Psoas muscle (tissue), 8 donors: ENCODE data around the gene TMC7. TPM values are rescaled to one million over a fixed set of nuclear protein-coding genes. Genes with fewer than 3 reads are reported as not detected.
A peak's percentile ranks its signal among the peaks of the same experiment; 100 is the strongest.
"Not testable (repeated sequence)": the region's sequence is repeated elsewhere in the genome, so short reads cannot be mapped to it uniquely, and the experiment has no call there.

ENCODE experiments used
- ATAC-seq, 4 donors: fragments of 200-7000 bp; cut with Tn5 transposase; one replicate each; pipeline ENCODE4 v1.9.1; 2020; ENCODE audit warnings: moderate library complexity in 3 of 4, mild to moderate bottlenecking in 2 of 4
- DNase-seq, 2 donors: peaks; one replicate each; pipeline ENCODE4 v3.0.0-alpha.2; 2020
- H3K27ac ChIP-seq: fragments of 200-600 bp; one replicate; pipeline ENCODE4 v1.8.0; 2022
- H3K27me3 ChIP-seq, 3 donors: fragments of 200-600 bp in 1 of 3; one replicate each; pipeline versions ENCODE4 v1.6.1 to v1.8.0; 2013 to 2022; ENCODE audit warnings: low read length in 2 of 3, mild to moderate bottlenecking in 2 of 3, moderate library complexity in 1 of 3; ENCODE audit not compliant: insufficient read depth in 3 of 3
- H3K36me3 ChIP-seq, 2 donors: fragments of 200-600 bp in 1 of 2; one replicate each; pipeline versions ENCODE4 v1.6.1 to v1.8.0; 2013 to 2022; ENCODE audit warnings: low read depth in 1 of 2, mild to moderate bottlenecking in 1 of 2, moderate library complexity in 1 of 2; ENCODE audit not compliant: insufficient read depth in 1 of 2
- H3K4me1 ChIP-seq: fragments of 200-600 bp; one replicate; pipeline ENCODE4 v1.8.0; 2022
- H3K4me3 ChIP-seq: fragments of 200-600 bp; one replicate; pipeline ENCODE4 v1.8.0; 2022; ENCODE audit warnings: mild to moderate bottlenecking
- H3K9me3 ChIP-seq: fragments of 200-600 bp; one replicate; pipeline ENCODE4 v1.8.0; 2022
- WGBS, 3 donors: extraction: QIAGEN DNeasy Blood & Tissue Kit; methylation state at CpG; one replicate each; pipeline versions ENCODE4 v1.1.6 to v1.1.7; 2013; 5-methylcytosine and 5-hydroxymethylcytosine counted together
- intact Hi-C, 2 donors: fragments of 100-400 bp; cut with DNase I; formaldehyde crosslinking; loops; one replicate each; pipeline versions ENCODE4 v1.11.0 to v1.14.2; 2022
- polyA plus RNA-seq, 3 donors: library from polyadenylated mRNA; stranded (reverse); fragments of 200-250 nt; gene quantifications; one replicate each; pipeline ENCODE4 v1.2.3, GENCODE V29; 2013
- total RNA-seq, 4 donors: library from RNA; stranded (reverse); fragmentation: NEBNext Ultra II Directional in 2 of 4; extraction: Animal tissue kit (Norgen Biotek cat#: 25700) in 2 of 4; gene quantifications; one replicate each; pipeline versions ENCODE4 v1.2.1 to v1.2.4, GENCODE V29; 2021 to 2023
- TF ChIP-seq, protein P1 (sequence below): fragments of 200-600 bp; IDR thresholded peaks from one replicate; pipeline ENCODE4 v1.8.0; 2022; ENCODE audit warnings: antibody characterized with exemption
- donor health status: healthy with polysubstance abuse.
- donor health status: DM: no; HTN: no; CAD: no; lungs with moderate emphysema.
- donor health status: Bipolar disorder and iron deficiency.
- donor health status: healthy.
- donor health status: DM: yes; HTN: yes; CAD: no.
- donor health status: DM: no; HTN: no; CAD: no.
- donor health status: DM: no; HTN: no; CAD: no.
- donor health status: DM: yes; HTN: yes; CAD: no.

The TMC7 gene
- total and polyA plus RNA-seq, 7 donors, result 0.32 to 1.8 (median 0.60) TPM

DNA sequence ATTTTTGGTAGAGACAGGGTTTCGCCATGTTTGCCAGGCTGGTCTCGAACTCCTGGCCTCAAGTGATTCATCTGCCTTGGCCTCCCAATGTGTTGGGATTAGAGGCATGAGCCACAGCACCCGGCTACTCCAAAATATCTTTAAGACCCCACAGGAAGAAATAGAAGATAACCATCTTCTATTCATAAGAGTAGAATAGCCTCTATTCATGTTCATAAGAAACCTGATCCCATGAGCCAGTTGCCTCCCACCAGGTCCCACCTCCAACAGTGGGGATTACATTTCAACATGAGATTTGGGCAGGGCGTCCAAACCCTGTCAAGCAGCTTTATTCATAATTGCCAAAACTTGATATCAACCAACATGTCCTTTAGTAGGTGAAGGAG, 13.9 kb upstream of the TMC7 start:
- H3K27me3 ChIP-seq, result no peaks in the 10 kb centered on the region
- TF ChIP-seq, protein P1, sequence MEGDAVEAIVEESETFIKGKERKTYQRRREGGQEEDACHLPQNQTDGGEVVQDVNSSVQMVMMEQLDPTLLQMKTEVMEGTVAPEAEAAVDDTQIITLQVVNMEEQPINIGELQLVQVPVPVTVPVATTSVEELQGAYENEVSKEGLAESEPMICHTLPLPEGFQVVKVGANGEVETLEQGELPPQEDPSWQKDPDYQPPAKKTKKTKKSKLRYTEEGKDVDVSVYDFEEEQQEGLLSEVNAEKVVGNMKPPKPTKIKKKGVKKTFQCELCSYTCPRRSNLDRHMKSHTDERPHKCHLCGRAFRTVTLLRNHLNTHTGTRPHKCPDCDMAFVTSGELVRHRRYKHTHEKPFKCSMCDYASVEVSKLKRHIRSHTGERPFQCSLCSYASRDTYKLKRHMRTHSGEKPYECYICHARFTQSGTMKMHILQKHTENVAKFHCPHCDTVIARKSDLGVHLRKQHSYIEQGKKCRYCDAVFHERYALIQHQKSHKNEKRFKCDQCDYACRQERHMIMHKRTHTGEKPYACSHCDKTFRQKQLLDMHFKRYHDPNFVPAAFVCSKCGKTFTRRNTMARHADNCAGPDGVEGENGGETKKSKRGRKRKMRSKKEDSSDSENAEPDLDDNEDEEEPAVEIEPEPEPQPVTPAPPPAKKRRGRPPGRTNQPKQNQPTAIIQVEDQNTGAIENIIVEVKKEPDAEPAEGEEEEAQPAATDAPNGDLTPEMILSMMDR, result no peak

DNA sequence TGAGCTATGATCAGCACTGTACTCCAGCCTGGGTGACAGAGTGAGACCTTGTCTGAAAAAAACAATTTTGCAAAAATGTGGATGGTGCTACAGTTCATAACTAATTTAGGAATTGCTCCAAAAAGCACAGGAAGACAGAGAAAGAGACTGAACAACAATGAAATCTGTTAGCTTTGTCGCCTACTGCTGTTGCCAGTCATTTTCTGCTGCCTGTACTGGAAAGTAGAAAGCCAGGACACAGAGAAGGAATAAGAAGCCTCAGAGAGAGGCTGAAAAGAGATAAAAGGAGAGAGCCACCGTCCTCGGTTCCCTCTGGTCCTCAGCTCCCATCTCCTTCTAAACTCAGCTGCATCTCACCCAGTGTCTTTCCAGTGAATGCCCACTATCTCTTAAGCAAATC, 8.6 kb upstream of the TMC7 start:
- Histone ChIP-seq H3K27ac (no peak overlapping the region), H3K36me3 (no peaks in the 10 kb centered on the region), H3K4me1 (no peaks in the 10 kb centered on the region), H3K4me3 (no peak overlapping the region), H3K27me3 (no peaks in the 10 kb centered on the region), H3K9me3 (no peaks in the 10 kb centered on the region)
- ATAC-seq (no peak), DNase-seq (no peak)
- intact Hi-C loops, result no loop called here
- TF ChIP-seq, protein P1, result no peak
- WGBS, 3 donors, result 41 to 55% (median 53%) methylated on average over 3 of the region's 3 CpGs

More for the DNA sequence above, 13.9 kb upstream of the TMC7 start:
- H3K36me3 ChIP-seq, result no peaks in the 10 kb centered on the region
- DNase-seq (no peak), ATAC-seq (no peak)
- H3K9me3 ChIP-seq, result no peaks in the 10 kb centered on the region
- 53 to 71% (median 54%) methylated on average over 4 of the region's 4 CpGs for WGBS, 3 donors
- H3K4me3 ChIP-seq, result no peak overlapping the region
- intact Hi-C loops, result loop anchor here (5.0 to 10.0 kb wide), 4 partner anchors 85 to 168 kb away; partner anchors contain the start of gene ARL6IP1 (in 2 of the 2)
- no peak overlapping the region for H3K27ac ChIP-seq
- peaks cover 8% of the 10 kb centered on the region for H3K4me1 ChIP-seq

DNA sequence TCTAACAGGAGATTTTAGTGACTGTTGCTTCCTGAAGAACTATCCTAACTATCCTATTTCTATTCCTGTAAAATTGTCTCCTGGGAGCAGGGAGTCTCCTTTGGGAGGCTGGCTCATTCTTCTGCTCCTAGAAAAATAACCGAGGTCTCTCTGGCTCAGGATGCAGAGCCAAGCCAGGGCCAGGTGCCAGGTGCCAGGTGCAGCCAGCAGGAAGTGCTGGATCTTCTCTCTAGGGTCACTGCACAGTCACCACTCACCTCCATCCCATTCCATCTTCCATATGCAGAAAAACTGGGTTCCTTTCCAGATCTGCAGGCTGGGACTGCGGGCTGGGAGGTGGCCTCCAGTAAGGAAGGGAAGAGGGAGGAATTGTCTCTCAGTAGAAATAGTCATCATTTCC, 3.8 kb upstream of the TMC7 start:
- H3K9me3 ChIP-seq, result no peaks in the 10 kb centered on the region
- no peak overlapping the region for H3K27ac ChIP-seq
- intact Hi-C loops, result loop anchor here (5.0 to 10.0 kb wide), 3 partner anchors 92 to 905 kb away; partner anchors contain the start of gene GPRC5B (in 1 of the 2)
- no peak for ATAC-seq
- 23 to 29% (median 27%) methylated on average over 2 of the region's 2 CpGs for WGBS, 3 donors
- TF ChIP-seq, protein P1, result no peak
- H3K4me3 ChIP-seq, result no peak overlapping the region
- H3K27me3 ChIP-seq, result no peaks in the 10 kb centered on the region
- no peaks in the 10 kb centered on the region for H3K4me1 ChIP-seq
- DNase-seq, result no peak
- no peaks in the 10 kb centered on the region for H3K36me3 ChIP-seq

DNA sequence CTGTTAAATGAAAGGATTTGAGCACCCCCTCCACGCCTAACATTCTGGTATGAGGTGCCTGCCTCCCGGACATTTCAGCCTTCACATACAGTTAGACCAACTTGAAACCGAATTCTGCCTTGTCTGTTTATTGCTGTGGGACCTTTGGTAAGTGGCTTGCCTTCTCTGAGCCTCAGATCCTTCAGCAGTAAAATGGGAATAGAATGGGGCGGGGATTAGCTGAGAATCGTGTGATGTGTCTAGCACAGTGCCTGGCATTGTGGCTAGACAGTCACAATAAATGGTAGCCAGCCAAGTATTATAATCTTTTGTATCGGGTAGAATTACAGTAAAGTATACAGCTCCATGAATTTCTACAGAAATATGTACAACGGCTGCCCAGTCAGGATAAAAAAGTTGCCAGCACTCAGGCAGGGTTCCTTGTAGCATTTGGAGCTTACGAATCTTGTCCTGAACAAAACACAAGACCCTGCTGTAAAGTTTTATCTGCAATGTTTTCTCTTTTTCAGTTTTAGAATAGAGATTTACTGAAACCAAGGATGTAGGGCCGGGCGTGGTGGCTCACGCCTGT, 786 bp downstream of the TMC7 start:
- peak overlapping the region; percentile 61 for H3K27ac ChIP-seq
- H3K36me3 ChIP-seq, result no peaks in the 10 kb centered on the region
- 56 to 62% (median 60%) methylated on average over 11 of the region's 11 CpGs for WGBS, 3 donors
- ATAC-seq, result peak in 2 of 4 donors; percentile 5 to 16
- DNase-seq, result no peak
- H3K27me3 ChIP-seq, result no peaks in the 10 kb centered on the region
- H3K4me3 ChIP-seq, result peak overlapping the region; percentile 67
- no peaks in the 10 kb centered on the region for H3K9me3 ChIP-seq
- no peaks in the 10 kb centered on the region for H3K4me1 ChIP-seq
- intact Hi-C loops, result loop anchor here (5.0 to 10.0 kb wide), 3 partner anchors 88 to 900 kb away; partner anchors contain the start of gene GPRC5B (in 1 of the 2)
- TF ChIP-seq, protein P1, result no peak

DNA sequence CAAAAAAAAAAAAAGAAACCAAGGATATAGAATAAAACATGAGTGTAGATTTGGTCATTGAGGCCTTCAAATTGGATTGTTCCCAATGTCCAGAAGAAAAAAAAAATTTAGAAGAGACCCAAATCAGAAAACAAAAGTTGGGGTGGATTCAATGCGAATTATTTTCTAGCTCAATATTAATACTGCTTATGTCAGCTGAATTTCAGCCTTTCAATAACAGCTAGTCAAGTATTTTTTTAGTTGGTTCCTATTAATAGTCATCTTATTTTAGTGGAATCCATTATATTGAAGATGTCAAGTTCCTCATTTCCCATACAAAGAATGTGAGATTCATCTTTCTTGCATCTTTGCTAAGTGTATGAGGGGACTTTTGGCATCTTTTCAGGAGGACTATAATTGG, 1.5 kb downstream of the TMC7 start:
- not testable (repeated sequence) for H3K27ac ChIP-seq, DNase-seq, H3K27me3 ChIP-seq, H3K36me3 ChIP-seq, H3K9me3 ChIP-seq, H3K4me3 ChIP-seq, ATAC-seq, H3K4me1 ChIP-seq
- 94 to 100% (median 97%) methylated on average over 1 of the region's 1 CpG for WGBS, 3 donors
- intact Hi-C loops, result loop anchor here (10.0 kb wide), 2 partner anchors 390 to 900 kb away; partner anchors contain the start of gene GPRC5B (in 1 of the 2)

DNA sequence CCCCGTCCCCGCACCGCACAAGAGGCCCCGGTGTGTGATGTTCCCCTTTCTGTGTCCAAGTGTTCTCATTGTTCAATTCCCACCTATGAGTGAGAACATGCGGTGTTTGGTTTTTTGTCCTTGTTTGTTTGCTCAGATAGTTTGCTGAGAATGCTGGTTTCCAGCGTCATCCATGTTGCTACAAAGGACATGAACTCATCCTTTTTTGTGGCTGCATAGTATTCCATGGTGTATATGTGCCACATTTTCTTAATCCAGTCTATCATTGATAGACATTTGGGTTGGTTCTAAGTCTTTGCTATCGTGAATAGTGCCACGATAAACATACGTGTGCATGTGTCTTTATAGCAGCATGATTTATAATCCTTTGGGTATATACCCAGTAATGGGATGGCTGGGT, 8.0 kb downstream of the TMC7 start:
- WGBS, 3 donors, result 92 to 97% (median 95%) methylated on average over 9 of the region's 9 CpGs
- H3K4me1 ChIP-seq, intact Hi-C loops: not testable (repeated sequence)

DNA sequence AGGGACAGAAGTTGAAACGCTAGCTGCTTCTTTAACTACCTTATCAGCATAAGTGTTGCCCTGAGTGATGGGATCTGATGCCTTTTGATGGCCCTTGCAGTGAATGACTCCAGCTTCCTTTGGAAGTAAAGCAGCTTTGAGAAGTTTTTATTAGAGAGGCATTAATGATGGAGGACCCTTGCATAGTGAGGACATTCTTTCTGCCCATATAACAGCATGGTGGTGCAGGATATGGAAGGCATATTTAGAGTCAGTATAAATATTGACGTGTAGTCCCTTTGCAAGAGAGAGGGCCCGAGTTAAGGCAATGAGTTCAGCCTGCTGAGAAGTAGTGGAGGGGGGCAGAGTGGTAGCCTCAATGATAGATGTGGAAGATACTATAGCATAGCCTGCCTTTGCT, 9.8 kb downstream of the TMC7 start:
- H3K27ac ChIP-seq, ATAC-seq, DNase-seq, H3K4me3 ChIP-seq, intact Hi-C loops, H3K36me3 ChIP-seq, H3K9me3 ChIP-seq, H3K4me1 ChIP-seq, H3K27me3 ChIP-seq: not testable (repeated sequence)
- 83 to 92% (median 88%) methylated on average over 3 of the region's 3 CpGs for WGBS, 3 donors

More for the DNA sequence above, 8.0 kb downstream of the TMC7 start:
- not testable (repeated sequence) for H3K27ac ChIP-seq, H3K4me3 ChIP-seq, H3K9me3 ChIP-seq, H3K36me3 ChIP-seq, H3K27me3 ChIP-seq, ATAC-seq, DNase-seq

DNA sequence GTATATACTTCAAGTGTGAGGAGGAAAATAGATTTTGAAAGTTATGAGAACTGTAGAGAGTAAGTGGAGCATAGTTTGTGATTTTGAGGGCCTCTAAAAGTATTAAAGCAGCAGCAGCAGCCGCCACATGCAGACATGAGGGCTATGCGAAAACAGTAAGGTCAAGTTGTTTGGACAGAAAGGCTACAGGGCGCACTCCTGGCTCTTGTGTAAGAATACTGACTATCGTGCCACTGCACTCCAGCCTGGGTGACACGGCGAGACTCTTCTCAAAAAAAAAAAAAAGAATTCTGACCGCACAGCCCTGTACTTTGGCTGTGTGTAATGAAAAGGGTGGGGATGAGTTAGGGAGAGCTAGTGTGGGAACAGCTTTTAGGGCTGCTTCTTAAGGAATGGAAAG, 10.4 kb downstream of the TMC7 start:
- H3K27me3 ChIP-seq, H3K4me1 ChIP-seq, H3K27ac ChIP-seq, DNase-seq, ATAC-seq, H3K36me3 ChIP-seq, H3K4me3 ChIP-seq, intact Hi-C loops, H3K9me3 ChIP-seq: not testable (repeated sequence)
- WGBS, 3 donors, result 81 to 93% (median 86%) methylated on average over 7 of the region's 7 CpGs
